Caco-2 (cell line): ENCODE results near the gene EXOC1. TPM values are rescaled to one million over a fixed set of nuclear protein-coding genes. Genes with fewer than 3 reads are reported as not detected.

Experiments used
- BruUV-seq: library from RNA; stranded (reverse); fragments of 400-500 nt; replicated peaks from 2 replicates; lab custom pipeline; 2021; lab: Mats Ljungman, UMichigan
- CTCF ChIA-PET: fragments of 300-600 bp; sonication (Branson Sonifier 250); formaldehyde crosslinking; loops from one replicate; lab custom pipeline; 2022; ENCODE audit warnings: antibody characterized with exemption; lab: Charles Lee
- POLR2A ChIA-PET: fragments of 300-600 bp; sonication (Branson Sonifier 250); formaldehyde crosslinking; loops from one replicate; lab custom pipeline; 2022; ENCODE audit warnings: antibody characterized with exemption; lab: Charles Lee
- DNase-seq, 2 experiments: peaks; one replicate each; pipeline versions ENCODE4 v3.0.0 to v3.0.0-alpha.2; 2020 to 2022
- H3K27me3 ChIP-seq: replicated peaks from 2 replicates; pipeline ENCODE4 v1.6.0; 2011; ENCODE audit warnings: low read length; ENCODE audit not compliant: control insufficient read depth, insufficient read depth
- H3K36me3 ChIP-seq: 2 replicates; pipeline ENCODE4 v1.5.1; 2011; ENCODE audit warnings: low read length; ENCODE audit not compliant: control insufficient read depth, insufficient read depth
- H3K4me1 ChIP-seq: fragments of 250-450 bp; sonication (Bioruptor Pico); 2 replicates; pipeline ENCODE4 v1.5.1; 2020; ENCODE audit warnings: mild to moderate bottlenecking
- H3K4me3 ChIP-seq: 2 replicates; pipeline ENCODE4 v1.5.1; 2011; ENCODE audit warnings: low read depth, mild to moderate bottlenecking, control low read depth, low read length
- H3K9me3 ChIP-seq: fragments of 250-450 bp; sonication (Bioruptor Pico); 2 replicates; pipeline ENCODE4 v1.5.1; 2020; ENCODE audit warnings: mild to moderate bottlenecking, moderate library complexity
- H3K27ac Mint-ChIP-seq: one replicate; pipeline ENCODE4 v1.8.0; 2022; ENCODE audit warnings: mixed read lengths; ENCODE audit not compliant: unreplicated experiment
- H3K27me3 Mint-ChIP-seq: one replicate; pipeline ENCODE4 v1.8.0; 2022; ENCODE audit warnings: mixed read lengths; ENCODE audit not compliant: insufficient read depth, unreplicated experiment
- H3K36me3 Mint-ChIP-seq: one replicate; pipeline ENCODE4 v1.8.0; 2022; ENCODE audit warnings: mild to moderate bottlenecking, mixed read lengths; ENCODE audit not compliant: insufficient read depth, unreplicated experiment
- H3K4me1 Mint-ChIP-seq: one replicate; pipeline ENCODE4 v1.8.0; 2022; ENCODE audit warnings: low read depth, mixed read lengths; ENCODE audit not compliant: unreplicated experiment
- H3K4me3 Mint-ChIP-seq: one replicate; pipeline ENCODE4 v1.8.0; 2022; ENCODE audit warnings: mild to moderate bottlenecking, moderate library complexity, mixed read lengths; ENCODE audit not compliant: unreplicated experiment
- H3K9me3 Mint-ChIP-seq: one replicate; pipeline ENCODE4 v1.8.0; 2022; ENCODE audit warnings: mixed read lengths; ENCODE audit not compliant: unreplicated experiment
- CTCF ChIP-seq, 2 experiments: fragments of 200-600 bp in 1 of 2; IDR thresholded peaks; 1 replicate in 1 of 2; 2 replicates in 1 of 2; pipeline versions ENCODE4 v1.5.1 to v1.8.0; 2011 to 2022; ENCODE audit warnings: antibody characterized with exemption in 1 of 2, control low read depth in 1 of 2, inconsistent platforms in 1 of 2, low read depth in 1 of 2, low read length in 1 of 2, mild to moderate bottlenecking in 1 of 2, moderate library complexity in 1 of 2; ENCODE audit not compliant: insufficient read depth in 1 of 2, severe bottlenecking in 1 of 2, unreplicated experiment in 1 of 2
- intact Hi-C: fragments of 100-400 bp; cut with micrococcal nuclease; formaldehyde crosslinking; loops from one replicate; pipeline ENCODE4 v1.10.0; 2022; ENCODE audit not compliant: unreplicated experiment
- total RNA-seq: library from RNA; stranded (reverse); gene quantifications from 2 replicates; pipeline ENCODE4 v1.2.3, GENCODE V29; 2022

EXOC1 gene
- total RNA-seq, 1 experiment from 2014 or later = 19.9 TPM

GRCh38 chr4:55926610-55927009, 73.2 kb downstream of the EXOC1 start:
- Mint-ChIP-seq H3K27ac (no peak overlapping the region), H3K27me3 (no peaks in the 10 kb centered on the region), H3K9me3 (no peaks in the 10 kb centered on the region), H3K4me1 (peaks cover 4% of the 10 kb centered on the region), H3K4me3 (no peak overlapping the region), H3K36me3 (no peaks in the 10 kb centered on the region)
- H3K27me3 ChIP-seq = no peaks in the 10 kb centered on the region
- POLR2A ChIA-PET = no interaction called here
- H3K9me3 ChIP-seq = no peaks in the 10 kb centered on the region
- H3K4me3 ChIP-seq = no peak overlapping the region
- no peak for TF ChIP-seq CTCF (IDR thresholded peaks at IDR 0.05; ENCODE audit: insufficient read depth in 1 of 2, low read depth in 1 of 2, low read length in 1 of 2, severe bottlenecking in 1 of 2, unreplicated experiment in 1 of 2)
- H3K4me1 ChIP-seq = 0 out of 2 replicates have a peak, but pooled peaks cover 3% of the 10 kb centered on the region
- no TSS peak for BruUV-seq
- no peak for DNase-seq
- intact Hi-C loops = no loop called here
- CTCF ChIA-PET = no interaction called here
- H3K36me3 ChIP-seq = no peaks in the 10 kb centered on the region

DNA sequence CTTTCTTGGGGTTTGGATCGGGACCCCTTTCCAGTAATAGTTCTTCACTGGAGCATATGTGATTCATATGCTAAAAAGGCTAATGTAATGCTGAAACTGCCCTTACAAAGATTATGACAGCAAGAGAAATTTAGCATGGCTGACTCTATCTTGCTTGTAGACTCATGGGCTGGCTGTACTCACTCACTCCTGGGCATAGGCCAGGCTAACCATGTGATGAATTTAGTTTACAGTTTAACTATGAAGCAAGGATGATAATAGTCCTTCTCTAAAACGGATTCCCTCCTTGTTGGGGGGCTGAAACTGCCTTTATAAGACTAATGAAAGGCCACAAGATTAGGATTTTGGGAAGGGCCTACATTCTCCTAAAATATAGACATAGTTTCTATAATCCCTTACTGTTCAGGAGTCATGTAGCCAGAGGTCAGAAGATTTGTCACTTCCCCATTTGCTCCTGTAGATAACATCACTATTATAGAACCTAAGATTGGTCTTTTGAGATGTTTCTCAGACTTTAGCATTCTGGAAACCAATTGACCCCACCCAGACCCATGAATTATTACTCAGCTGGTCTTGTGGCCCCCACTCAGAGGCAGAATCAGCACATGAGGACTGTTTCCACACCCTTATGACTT, 74.5 kb downstream of the EXOC1 start:
- H3K27me3 ChIP-seq = no peaks in the 10 kb centered on the region
- Mint-ChIP-seq H3K36me3 (no peaks in the 10 kb centered on the region), H3K27me3 (no peaks in the 10 kb centered on the region), H3K9me3 (no peaks in the 10 kb centered on the region), H3K27ac (no peak overlapping the region), H3K4me1 (peaks cover 6% of the 10 kb centered on the region), H3K4me3 (no peak overlapping the region)
- H3K9me3 ChIP-seq = no peaks in the 10 kb centered on the region
- CTCF ChIA-PET = no interaction called here
- BruUV-seq = no TSS peak
- POLR2A ChIA-PET = no interaction called here
- no peak for DNase-seq
- H3K4me3 ChIP-seq = no peak overlapping the region
- H3K4me1 ChIP-seq = 0 out of 2 replicates have a peak, but pooled peaks cover 3% of the 10 kb centered on the region
- intact Hi-C loops = no loop called here
- no peak for TF ChIP-seq CTCF (IDR thresholded peaks at IDR 0.05; ENCODE audit: insufficient read depth in 1 of 2, low read depth in 1 of 2, low read length in 1 of 2, severe bottlenecking in 1 of 2, unreplicated experiment in 1 of 2)
- no peaks in the 10 kb centered on the region for H3K36me3 ChIP-seq

DNA sequence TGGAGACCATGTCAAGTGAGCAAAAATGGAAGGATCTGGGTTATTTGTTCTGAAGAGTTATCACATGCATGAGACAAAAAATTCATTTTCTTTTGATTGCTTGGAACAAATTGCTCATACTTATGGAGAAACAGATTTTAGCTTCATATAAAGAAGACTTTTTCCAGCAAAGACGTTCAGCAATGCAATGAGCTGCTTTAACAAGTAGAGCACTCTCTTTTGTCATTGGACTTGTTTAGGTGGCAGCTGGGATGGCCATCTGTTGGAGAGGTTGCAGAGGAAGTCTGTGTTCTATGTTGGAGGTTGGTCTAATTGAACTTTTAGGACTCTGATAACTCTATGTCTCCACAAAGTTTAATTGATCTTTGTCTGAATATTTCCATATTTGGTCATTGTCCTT, 75.4 kb downstream of the EXOC1 start:
- no peak for DNase-seq
- H3K4me1 Mint-ChIP-seq = peaks cover 6% of the 10 kb centered on the region
- CTCF ChIA-PET = interaction anchor here (1.5 kb wide), 1 partner anchor 20 kb away, joined by 3 read pairs; the partner anchor contains the start of gene CEP135

More for the DNA sequence above, 75.4 kb downstream of the EXOC1 start:
- intact Hi-C loops = no loop called here
- Mint-ChIP-seq H3K36me3 (no peaks in the 10 kb centered on the region), H3K27ac (no peak overlapping the region), H3K9me3 (no peaks in the 10 kb centered on the region), H3K27me3 (no peaks in the 10 kb centered on the region), H3K4me3 (no peak overlapping the region)
- Histone ChIP-seq H3K4me3 (no peak overlapping the region), H3K9me3 (no peaks in the 10 kb centered on the region), H3K27me3 (no peaks in the 10 kb centered on the region), H3K36me3 (no peaks in the 10 kb centered on the region), H3K4me1 (0 out of 2 replicates have a peak, but pooled peaks cover 3% of the 10 kb centered on the region)
- POLR2A ChIA-PET = no interaction called here
- TF ChIP-seq CTCF (IDR thresholded peaks at IDR 0.05; ENCODE audit: insufficient read depth in 1 of 2, low read depth in 1 of 2, low read length in 1 of 2, severe bottlenecking in 1 of 2, unreplicated experiment in 1 of 2) = no peak
- no TSS peak for BruUV-seq
